ENCODE data around the gene PRKCE.

The PRKCE gene

DNA sequence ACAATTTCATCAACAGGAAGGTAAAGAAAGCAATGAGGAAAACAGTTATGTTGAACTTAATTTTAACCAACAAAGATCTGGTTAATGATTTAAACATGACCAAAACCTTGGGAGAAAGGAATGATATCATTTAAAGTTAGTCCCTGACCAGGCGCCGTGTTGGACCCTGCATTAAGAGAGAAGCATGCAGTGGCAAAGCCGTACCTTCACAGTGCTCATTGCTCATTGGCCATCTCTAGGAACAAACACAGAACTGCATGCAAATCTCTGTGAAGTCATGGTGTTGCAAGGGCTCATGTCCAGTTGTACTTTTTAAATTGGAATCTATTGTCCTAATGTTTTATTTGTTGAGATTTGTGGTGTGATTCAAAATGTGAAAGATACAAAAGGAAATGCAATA is 28.4 kb upstream of the PRKCE start:
- no peak for DNase-seq (ENCODE audit: low spot score)
- TF ChIP-seq, protein P1, sequence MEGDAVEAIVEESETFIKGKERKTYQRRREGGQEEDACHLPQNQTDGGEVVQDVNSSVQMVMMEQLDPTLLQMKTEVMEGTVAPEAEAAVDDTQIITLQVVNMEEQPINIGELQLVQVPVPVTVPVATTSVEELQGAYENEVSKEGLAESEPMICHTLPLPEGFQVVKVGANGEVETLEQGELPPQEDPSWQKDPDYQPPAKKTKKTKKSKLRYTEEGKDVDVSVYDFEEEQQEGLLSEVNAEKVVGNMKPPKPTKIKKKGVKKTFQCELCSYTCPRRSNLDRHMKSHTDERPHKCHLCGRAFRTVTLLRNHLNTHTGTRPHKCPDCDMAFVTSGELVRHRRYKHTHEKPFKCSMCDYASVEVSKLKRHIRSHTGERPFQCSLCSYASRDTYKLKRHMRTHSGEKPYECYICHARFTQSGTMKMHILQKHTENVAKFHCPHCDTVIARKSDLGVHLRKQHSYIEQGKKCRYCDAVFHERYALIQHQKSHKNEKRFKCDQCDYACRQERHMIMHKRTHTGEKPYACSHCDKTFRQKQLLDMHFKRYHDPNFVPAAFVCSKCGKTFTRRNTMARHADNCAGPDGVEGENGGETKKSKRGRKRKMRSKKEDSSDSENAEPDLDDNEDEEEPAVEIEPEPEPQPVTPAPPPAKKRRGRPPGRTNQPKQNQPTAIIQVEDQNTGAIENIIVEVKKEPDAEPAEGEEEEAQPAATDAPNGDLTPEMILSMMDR (IDR thresholded peaks at IDR 0.05; ENCODE audit: extremely low read depth, missing control alignments), result no peak

- no peak for DNase-seq (ENCODE audit: low spot score)
- TF ChIP-seq, protein P1 (IDR thresholded peaks at IDR 0.05; ENCODE audit: extremely low read depth, missing control alignments), result no peak
Observed at GRCh38 chr2:45625824-45626223, 25.7 kb upstream of the PRKCE start.

DNA sequence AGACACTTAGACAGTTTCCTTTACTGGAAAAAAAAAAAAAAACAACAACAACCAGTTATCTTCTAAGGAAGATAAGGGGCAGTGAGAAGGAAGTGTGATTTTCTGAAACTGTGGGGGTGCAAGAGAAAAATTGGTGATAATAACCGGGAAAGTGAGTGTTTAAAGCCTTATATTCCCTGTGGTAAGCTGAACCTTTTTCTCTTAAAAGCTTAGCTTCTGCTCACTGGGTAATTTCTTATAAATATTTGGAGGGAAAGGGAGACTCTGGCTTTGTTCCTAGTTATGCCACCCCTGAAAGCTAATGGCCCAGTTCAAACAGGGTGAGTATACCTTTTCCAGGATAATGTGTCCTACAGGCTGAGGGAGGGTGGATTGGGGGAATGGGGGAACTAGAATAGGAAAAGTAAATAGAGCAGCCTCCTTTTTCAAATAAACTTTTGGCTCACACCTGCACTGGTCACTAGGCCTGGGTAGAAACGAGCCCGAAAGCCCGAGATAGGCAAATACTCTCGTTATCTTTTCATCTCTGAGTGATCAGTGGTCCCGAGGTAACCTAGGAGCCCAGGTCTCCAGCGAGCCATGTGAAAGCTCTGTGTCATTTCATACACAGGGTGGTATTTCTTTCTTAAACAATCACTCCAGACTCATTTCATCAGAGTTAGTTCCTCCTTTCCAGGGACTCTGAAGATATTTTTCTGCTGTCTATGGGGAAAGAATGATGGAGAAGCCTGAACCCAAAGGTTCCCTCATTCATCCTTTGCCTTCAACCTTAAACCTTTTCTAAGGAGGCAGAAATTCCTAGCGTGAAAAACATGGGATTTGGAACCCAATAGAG is 24.9 kb upstream of the PRKCE start:
- no peak for DNase-seq (ENCODE audit: low spot score)
- TF ChIP-seq, protein P1 (IDR thresholded peaks at IDR 0.05; ENCODE audit: extremely low read depth, missing control alignments), result no peak

GRCh38 chr2:45627911-45628310 is 23.6 kb upstream of the PRKCE start:
- no peak for DNase-seq (ENCODE audit: low spot score)
- TF ChIP-seq, protein P1 (IDR thresholded peaks at IDR 0.05; ENCODE audit: extremely low read depth, missing control alignments), result no peak

DNA sequence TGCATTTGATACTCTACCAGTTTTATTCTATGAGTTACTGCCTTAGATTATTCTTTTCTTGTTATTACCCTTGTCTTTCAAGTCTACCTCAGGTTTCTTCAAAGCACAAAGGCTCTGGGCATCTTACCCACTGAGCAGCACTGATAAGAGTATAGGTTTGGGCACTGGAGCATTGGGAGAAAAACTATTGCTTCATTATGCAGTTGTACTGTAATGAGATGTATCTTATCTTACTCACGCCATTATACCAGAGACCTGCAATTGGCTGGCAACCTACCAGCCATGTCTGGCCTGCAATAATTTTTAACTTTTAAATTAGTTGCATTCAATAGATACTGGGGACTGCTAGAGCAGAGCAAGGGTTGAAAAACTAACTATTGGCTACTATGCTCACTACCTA is 21.5 kb upstream of the PRKCE start:
- TF ChIP-seq, protein P1 (IDR thresholded peaks at IDR 0.05; ENCODE audit: extremely low read depth, missing control alignments), result no peak
- no peak for DNase-seq (ENCODE audit: low spot score)

- TF ChIP-seq, protein P1 (IDR thresholded peaks at IDR 0.05; ENCODE audit: extremely low read depth, missing control alignments), result no peak
- no peak for DNase-seq (ENCODE audit: low spot score)
Observed at GRCh38 chr2:45631319-45631718, 20.2 kb upstream of the PRKCE start.

DNA sequence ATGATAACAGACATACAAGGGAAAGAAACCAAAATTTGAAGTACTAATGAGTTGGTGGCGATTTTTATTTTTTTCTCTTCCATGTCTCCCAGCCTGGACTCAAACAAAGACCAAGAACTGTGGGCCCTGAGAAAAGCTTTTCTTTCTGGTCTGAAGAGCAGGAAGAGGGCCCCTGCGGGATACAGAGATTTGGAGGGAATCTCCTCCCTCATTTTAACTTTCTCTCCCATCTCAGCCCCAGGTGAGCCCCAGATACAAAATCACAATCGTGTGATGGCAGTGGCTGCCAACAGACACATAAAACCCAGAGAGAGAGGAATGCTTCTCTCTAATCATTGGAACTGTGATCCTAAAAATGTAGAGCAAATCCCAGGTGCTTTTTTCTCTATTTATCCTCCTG is 19.5 kb upstream of the PRKCE start:
- TF ChIP-seq, protein P1 (IDR thresholded peaks at IDR 0.05; ENCODE audit: extremely low read depth, missing control alignments), result no peak
- no peak for DNase-seq (ENCODE audit: low spot score)

Data from GM20000 (cell line).